HTERT RPE-1 (cell line): ENCODE data around the gene MDH1.
"Not testable (repeated sequence)": the region's sequence is repeated elsewhere in the genome, so short reads cannot be mapped to it uniquely, and the experiment has no call there.

Experiments used
- in situ Hi-C: fragments of 300-500 bp; cut with MboI; formaldehyde crosslinking; loops from 4 replicates; pipeline ENCODE4 v1.14.3; 2020; ENCODE audit warnings: low sequenced_read_pairs

MDH1 gene

DNA sequence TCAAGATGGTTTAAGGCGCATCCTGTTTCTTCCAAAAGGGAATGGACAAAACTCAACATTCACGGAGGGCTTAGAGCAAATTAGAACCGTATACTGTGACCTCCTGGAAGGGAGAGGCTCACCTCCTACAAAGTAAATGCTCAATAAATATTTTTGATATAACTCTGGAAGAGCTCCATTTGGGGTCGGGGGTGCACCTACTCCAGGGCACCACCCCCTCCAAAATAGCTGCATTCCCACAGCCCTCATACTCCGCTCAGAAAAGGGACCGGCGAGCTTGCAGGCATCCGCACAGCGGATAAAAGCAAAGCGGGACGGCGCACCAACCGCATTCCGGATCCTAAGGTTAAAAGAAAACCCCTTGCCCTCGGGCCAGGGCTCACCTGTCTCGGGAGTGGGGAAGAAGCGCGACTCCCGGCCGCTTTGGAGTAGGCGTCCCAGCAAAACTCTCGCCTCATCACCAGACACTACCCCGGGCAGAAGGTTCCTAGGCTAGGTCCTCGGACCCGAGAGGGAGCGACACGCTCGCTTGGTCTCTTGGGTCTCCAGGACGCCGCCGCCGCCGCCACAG is 864 bp upstream of the MDH1 start:
- in situ Hi-C loops, result no loop called here

DNA sequence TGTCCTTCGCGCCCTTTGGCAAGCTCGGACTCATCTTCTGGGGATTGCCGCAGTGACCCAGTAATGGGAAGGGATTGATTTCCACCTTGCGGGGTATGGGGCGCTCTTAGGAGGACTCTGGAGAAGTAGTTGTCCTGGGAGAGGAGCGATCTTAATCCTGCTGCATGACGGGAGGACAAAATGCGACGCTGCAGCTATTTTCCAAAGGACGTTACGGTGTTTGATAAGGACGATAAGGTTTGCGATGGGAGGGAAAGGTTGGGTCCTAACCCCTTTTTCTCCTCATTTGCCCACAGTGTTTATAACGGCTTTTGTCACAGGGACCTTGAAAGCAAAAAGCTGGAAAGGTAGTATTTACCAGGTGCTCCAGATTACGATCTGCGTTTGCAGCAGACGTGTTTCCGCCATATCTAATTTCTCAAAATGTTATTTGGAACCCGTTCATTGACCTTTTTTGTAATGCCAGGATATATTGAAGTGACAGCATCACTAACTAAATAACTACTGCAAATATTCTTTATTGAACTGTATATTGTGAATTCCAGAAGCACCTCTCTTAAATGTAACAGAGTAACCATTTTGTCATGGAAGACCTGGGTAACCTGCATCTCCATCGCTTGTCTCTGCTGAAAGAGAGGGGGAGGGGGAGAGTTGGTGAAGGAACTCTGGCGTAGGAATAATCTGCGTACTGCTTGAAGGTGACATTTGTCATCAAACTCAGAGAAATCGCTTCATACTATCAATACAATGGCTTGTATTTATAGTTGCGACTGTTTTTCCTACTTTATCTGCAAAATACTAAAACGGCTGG is 590 bp downstream of the MDH1 start:
- in situ Hi-C loops, result no loop called here

DNA sequence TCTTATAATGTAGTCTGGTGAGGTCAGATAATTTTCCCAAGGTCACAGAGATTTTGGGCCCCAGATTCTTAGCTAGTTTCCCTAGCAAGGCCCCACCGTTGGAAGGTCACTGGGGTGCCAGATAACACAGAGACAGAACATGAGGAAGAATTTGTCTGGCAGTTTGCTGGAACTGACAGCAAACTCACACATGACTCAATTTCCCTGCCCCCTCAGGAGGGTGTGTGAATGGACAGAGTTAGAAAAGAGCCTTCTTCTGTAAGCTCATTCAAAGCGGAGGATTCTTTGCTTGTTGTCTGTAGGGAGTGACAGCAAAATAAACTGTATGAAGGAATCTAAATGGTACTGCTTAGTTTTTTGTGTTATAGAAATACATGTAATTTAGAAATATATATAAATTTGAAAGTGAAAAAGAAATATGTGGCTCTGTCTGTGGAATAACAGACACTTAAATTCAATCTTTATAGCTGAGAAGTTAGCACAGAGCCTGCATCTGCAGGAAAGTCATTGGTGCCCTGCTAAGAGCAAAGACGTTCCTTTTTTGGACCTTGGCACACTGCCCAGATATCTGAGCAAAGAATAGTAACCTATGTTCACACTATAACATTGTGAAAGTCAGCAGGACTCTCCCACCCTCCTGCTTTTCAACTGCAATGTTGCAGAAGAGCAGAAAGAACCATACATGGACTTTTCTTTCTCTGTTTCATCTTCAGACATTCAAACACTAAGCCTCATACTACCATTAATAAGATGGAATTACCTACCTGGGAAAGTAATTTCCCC is 2.1 kb downstream of the MDH1 start:
- in situ Hi-C loops, result no loop called here

DNA sequence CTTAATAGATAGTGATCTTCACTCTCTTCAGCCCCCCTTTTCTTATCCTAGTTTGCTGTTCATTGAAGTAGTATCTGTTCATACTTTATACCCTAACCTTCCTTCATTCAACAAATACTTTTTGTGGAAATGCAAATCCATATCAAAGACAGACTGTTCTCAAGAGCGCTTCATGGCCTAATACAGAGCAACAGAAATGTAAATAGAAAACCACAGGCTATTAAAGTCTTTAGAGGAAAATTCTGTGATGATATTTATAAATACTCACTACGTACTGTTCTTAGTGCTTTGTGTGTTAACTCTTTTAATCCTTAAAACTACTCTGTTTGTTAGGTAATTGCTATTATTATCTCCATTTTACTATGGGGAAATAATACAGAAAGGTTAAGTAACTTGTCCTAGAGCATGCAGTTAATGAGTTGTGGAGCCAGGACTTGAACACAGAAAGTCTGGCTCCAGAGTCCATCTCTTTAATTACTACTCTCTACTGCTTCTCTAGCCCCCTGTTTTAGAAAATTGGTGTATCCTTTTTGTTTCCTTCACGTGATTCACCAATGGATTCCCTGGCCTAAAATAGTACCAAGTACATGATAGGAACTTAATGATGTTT is 2.9 kb downstream of the MDH1 start:
- in situ Hi-C loops, result no loop called here

DNA sequence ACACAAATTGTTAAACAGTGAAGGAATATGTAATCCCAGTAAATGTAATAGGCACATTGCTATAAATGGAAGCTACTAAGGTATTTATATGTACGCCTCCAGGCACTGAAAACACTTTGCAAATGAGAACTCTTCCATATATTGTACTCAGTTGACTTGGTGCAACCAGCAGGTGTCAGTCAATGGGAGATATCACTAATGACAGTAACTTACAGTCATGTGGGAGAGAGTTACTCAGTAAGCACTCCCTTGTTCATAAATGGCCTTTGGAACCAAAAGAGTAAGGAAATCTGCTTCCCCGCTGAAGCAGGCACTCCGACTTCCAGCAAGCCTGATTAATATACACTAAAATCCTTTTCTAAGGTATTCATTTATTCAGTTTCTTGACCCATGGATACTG is 5.9 kb downstream of the MDH1 start:
- in situ Hi-C loops, result no loop called here

DNA sequence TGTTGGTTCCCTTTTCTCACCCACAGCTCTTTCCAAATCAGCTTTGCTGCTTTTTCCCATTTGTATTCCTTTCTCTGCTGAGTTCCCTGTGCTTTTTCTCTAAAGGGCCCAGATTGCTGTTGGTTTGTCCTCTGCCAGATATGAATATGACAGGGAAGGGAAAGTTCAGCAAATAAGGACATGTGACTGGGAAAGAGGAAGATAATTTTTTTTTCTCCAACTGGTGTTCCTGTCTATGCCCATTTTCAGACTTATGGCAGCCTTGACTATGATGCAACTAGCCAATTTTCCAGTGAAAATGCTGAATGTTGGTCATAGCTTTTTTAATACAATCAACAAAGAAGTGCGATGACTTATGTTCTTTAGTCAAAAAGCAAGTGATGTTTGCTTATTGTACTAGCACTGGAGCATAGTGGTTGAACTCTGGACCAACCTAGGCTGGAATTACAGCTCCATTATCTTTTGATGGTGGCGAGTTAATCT is 7.7 kb downstream of the MDH1 start:
- in situ Hi-C loops, result no loop called here

DNA sequence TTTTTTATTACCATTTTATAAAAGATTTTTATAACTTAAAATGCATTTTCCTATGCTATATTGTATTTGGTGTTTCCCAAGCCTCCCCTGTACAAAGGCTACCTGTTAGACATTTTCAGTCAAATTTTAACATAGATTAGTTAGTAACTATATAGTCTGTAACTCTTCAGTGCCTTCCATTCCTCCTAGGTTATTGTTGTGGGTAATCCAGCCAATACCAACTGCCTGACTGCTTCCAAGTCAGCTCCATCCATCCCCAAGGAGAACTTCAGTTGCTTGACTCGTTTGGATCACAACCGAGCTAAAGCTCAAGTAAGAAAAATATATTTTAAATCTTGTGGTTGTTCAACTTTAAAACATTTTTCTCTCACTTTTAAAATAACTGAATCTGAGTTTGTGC is 10.2 kb downstream of the MDH1 start:
- in situ Hi-C loops, result no loop called here

DNA sequence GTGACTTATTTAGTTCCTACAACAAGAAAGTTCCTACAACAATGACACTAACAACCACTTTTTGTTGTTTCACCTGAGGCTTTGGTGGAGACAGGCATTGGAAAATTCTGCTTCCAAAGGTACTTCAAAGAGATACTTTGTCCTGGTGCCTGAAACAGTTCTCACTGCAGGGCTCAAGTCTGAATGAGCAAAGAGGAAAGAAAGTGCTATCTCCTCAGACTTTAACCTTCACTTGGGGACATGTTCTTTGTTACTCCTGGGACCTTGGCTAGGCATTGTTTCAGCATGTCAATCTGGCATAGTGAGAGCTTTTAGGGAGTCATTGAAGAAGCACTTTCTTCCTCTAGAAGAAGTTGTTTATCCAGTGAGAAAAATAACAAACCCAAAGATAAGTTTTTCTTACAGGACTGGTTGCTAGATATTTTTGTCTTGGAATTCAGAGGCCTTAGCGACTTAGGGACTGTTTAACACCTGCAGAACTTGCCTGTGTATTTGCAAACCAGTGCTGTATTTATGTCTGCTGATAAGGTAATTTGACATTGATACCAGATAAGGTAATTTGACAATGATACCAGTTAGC is 12.2 kb downstream of the MDH1 start:
- in situ Hi-C loops, result no loop called here

DNA sequence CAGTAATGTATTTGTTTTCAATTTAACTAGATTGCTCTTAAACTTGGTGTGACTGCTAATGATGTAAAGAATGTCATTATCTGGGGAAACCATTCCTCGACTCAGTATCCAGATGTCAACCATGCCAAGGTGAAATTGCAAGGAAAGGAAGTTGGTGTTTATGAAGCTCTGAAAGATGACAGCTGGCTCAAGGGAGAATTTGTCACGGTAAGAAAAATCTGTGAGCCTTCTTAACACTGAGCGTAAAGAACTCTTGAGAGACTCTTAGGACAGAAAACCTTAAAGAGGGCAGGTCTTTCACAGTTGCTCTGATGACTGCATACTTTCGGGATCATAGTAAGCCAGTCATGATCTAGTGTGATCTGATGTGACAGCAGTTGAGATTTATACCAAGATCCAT is 15.9 kb downstream of the MDH1 start:
- in situ Hi-C loops, result no loop called here

DNA sequence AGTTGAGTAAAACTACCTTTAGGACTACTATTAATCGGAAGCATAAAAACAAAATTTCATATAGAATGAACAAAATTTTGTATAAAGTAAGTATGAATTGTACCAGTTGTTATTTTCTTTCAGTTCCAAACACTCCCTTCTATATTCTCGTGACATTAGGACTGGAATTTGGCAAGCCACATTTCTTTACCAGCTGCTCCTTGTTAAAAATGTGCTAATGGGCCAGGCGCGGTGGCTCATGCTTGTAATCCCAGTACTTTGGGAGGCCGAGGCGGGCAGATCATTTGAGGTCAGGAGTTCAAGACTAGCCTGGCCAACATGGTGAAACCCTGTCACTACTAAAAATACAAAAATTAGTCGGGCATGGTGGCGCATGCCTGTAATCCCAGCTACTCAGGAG is 20.1 kb downstream of the MDH1 start:
- in situ Hi-C loops, result not testable (repeated sequence)

DNA sequence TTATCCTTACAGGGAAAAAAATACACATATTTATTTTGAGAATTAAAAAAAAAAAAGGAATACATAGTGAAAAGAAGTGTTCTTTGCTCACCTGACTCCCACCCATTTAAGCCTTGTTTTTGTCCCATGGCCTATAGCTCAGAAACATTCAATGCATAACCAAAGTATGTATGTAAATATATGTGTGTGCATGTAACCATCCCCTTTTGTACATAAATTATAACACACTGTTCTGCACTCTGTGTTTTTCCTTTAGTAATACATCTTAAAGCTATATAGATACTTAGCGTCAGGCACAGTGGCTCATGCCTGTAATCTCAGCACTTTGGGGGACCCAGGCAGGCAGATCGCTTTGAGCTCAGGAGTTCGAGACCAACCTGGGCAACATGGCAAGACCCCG is 21.8 kb downstream of the MDH1 start:
- in situ Hi-C loops, result no loop called here

DNA sequence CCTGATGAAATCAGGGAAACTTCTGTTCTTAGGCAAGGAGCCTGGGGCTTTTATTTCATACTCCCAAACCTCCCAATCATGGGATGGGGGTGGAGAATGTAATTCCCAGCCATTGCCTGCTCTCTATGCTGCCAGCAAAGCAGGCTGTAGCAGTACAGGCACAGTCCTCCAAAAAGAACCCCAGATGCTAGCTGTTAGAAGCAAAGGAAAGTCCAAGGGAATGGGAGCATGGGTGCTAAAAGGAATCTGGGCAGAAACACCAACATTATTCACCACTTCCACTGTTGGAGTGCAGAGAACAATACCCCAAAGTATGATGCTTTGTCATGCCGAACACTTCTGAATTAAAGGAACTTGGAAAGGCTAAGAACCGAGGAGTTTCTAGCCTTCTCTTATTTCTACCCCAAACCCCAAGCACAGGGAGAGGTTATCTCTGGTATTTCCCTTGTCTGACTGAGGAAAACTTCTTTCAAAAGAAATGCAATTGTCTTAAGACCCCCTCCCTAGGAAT is 24.7 kb downstream of the MDH1 start:
- in situ Hi-C loops, result no loop called here

DNA sequence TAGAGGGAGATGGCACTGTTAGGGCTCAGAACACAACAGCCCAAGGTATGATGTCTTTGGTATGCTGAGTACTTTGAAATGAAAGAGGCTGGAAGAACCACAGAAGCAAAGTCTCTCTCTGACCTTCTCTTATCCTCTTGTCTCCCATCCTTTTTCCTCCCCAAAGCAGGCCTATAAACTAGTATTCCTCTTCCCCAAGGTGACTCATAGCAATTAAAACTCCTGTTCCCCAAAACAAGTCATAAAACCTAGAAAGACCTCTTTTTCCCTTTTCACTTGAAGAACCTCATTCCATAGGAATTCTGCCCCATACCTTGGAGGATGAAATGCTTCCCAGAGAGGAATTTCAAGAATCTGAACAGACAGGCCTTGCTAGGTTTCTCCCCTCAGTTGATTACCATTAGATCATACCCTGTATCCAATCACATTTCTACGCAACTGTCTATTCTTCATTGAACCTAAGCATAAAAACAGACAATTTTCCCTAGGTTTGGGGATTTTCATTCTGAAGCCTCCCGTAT is 25.7 kb downstream of the MDH1 start:
- in situ Hi-C loops, result no loop called here

DNA sequence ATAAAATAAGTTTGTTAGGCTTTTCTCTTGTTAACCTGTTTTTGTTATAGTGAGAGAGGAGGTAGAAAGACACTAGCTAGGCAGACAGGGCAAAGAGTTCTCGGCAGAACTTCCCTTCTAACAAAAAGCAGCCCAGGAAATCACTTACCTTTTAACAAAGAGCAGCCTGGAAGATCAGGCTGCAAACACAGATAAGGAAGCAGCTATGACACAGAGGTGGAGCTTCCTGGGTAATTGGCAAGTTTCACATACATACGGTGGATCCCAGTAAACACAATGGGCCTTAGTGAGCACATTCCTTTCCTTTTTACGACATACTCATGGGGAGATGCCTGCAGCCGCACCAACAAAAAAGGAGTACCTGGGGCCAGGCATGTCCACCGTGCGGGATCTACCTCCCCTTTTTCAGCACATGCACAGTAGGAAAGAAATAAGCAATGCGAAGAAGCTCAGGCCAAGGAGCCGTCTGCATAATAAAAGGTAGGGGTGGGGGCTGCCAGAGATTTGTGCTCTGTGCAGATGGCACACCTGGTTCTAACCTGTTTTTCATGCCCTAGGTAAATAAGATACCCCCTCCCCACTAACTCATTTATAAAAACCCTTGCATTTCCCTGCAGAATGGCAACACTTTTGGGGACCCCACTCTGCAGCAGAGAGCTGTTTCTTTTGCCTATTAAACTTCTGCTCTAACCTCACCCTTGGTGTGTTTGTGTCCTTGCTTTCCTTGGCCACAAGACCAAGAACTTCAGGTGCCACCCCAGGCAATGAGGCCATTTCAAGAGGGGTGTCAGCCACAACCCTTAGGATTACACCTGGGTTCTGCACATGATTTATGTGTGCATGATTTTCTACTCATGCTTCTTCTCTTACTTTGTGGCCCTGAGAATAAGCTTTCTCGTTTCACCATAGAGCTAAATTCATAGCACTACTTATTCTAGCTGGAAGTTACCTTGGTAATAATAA is 26.5 kb downstream of the MDH1 start:
- in situ Hi-C loops, result no loop called here

DNA sequence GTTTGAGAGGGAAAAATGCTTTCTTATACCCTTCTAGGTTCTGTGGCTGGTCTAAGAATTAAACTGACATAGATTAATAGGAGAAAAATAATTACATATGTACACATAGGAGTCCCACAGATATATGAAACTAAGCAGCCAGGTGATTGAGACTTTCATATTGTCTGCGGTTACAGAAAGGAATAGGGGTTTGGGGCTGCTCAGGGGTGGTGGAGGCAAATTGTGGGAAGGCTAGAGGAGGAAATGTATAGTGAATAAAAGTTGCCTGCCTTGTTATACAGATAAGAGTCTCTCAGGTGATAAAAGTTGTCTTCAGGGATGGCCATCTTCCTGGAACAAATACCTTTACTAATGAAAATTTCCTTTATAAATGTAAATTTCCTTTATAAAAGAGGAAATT is 28.6 kb downstream of the MDH1 start:
- in situ Hi-C loops, result no loop called here

DNA sequence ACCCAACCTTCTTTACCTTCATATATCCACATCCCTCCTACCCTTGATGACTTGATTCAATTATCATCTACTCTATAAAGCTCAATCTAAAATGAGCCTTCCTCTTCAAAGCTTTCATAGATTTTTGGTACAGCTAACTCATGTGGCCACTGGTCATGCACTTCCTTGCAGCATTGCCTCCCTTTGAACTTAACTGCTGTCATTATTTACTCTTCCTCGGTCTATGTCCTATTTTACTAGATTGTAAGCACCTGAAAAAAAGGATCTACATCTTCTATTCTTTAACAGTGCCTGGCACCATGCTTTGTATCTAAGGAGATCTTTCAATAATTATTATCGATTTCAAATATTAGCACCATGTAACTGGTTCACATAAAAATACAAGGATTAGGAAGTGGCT is 30.6 kb downstream of the MDH1 start:
- in situ Hi-C loops, result no loop called here

DNA sequence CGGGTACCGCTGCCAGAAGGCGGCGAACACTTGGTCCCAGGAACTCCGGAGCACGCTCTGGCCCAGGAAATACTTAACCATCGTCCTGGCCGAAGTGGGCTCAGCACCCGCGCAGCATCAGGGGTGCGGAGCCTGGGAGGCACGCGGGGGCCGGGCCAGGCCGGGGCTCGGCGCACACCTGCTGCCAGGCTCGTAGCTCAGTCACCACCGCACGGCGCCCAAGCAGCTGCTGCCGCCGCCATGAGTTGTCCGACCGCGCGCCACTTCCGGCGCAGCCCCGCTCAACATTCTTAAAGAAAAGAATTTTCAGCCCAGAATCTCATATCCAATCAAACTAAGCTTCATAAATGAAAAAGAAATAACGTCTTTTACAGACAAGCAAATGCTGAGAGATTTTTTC is 34.0 kb downstream of the MDH1 start:
- in situ Hi-C loops, result no loop called here

DNA sequence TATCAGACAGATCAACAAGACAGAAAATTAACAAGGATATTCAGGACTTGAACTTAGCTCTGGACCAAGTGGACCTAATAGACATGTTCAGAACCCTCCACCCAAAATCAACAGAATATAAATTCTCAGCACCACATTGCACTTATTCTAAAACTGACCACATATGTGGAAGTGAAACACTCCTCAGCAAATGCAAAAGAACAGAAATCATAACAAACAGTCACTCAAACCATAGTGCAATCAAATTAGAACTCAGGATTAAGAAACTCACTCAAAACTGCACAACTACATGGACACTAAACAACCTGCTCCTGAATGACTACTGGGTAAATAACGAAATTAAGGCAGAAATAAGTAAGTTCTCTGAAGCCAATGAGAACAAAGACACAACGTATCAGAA is 35.0 kb downstream of the MDH1 start:
- in situ Hi-C loops, result not testable (repeated sequence)

DNA sequence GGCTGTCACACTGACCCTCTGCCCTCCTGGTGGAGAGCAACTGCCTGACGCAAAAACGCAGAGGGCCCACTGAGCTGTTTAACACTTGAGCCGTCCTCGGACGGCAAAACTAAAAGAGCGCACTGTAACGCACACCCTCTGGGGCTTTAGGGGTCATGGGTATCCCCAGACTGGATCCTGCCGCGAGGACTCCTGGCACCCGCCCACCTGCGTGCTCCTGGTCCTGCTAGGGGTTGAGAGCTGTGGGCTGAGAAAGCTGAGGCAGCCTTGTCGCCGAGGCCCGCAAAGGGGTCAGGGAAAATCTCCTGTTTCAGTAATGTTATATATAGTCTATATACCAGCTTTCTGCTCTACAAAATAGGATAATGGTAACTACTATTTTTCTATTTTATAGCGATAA is 39.1 kb downstream of the MDH1 start:
- in situ Hi-C loops, result no loop called here
